ENCODE data around the gene MPZL2.

GRCh38 chr11:118215765-118216164, 48.3 kb downstream of the MPZL2 start:
- TF ChIP-seq CHD2 (IDR thresholded peaks at IDR 0.05; ENCODE audit: low read length, partially characterized antibody) (no peak), PBX3 (IDR thresholded peaks at IDR 0.05) (no peak), SIN3A (IDR thresholded peaks at IDR 0.05; ENCODE audit: borderline replicate concordance, low read depth, low read length) (no peak), RCOR1 (IDR thresholded peaks at IDR 0.05; ENCODE audit: low read length) (no peak), SMC3 (IDR thresholded peaks at IDR 0.05; ENCODE audit: low read depth, low read length) (no peak), EP300 (IDR thresholded peaks at IDR 0.05; ENCODE audit: borderline replicate concordance in 1 of 2, low read depth in 1 of 2, low read length in 1 of 2) (no peak), POLR2AphosphoS5 (IDR thresholded peaks at IDR 0.05; ENCODE audit: low read depth, low read length) (no peak)
- TF ChIP-seq, protein P1, sequence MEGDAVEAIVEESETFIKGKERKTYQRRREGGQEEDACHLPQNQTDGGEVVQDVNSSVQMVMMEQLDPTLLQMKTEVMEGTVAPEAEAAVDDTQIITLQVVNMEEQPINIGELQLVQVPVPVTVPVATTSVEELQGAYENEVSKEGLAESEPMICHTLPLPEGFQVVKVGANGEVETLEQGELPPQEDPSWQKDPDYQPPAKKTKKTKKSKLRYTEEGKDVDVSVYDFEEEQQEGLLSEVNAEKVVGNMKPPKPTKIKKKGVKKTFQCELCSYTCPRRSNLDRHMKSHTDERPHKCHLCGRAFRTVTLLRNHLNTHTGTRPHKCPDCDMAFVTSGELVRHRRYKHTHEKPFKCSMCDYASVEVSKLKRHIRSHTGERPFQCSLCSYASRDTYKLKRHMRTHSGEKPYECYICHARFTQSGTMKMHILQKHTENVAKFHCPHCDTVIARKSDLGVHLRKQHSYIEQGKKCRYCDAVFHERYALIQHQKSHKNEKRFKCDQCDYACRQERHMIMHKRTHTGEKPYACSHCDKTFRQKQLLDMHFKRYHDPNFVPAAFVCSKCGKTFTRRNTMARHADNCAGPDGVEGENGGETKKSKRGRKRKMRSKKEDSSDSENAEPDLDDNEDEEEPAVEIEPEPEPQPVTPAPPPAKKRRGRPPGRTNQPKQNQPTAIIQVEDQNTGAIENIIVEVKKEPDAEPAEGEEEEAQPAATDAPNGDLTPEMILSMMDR (IDR thresholded peaks at IDR 0.05) = no peak
- TF ChIP-seq, protein P2, sequence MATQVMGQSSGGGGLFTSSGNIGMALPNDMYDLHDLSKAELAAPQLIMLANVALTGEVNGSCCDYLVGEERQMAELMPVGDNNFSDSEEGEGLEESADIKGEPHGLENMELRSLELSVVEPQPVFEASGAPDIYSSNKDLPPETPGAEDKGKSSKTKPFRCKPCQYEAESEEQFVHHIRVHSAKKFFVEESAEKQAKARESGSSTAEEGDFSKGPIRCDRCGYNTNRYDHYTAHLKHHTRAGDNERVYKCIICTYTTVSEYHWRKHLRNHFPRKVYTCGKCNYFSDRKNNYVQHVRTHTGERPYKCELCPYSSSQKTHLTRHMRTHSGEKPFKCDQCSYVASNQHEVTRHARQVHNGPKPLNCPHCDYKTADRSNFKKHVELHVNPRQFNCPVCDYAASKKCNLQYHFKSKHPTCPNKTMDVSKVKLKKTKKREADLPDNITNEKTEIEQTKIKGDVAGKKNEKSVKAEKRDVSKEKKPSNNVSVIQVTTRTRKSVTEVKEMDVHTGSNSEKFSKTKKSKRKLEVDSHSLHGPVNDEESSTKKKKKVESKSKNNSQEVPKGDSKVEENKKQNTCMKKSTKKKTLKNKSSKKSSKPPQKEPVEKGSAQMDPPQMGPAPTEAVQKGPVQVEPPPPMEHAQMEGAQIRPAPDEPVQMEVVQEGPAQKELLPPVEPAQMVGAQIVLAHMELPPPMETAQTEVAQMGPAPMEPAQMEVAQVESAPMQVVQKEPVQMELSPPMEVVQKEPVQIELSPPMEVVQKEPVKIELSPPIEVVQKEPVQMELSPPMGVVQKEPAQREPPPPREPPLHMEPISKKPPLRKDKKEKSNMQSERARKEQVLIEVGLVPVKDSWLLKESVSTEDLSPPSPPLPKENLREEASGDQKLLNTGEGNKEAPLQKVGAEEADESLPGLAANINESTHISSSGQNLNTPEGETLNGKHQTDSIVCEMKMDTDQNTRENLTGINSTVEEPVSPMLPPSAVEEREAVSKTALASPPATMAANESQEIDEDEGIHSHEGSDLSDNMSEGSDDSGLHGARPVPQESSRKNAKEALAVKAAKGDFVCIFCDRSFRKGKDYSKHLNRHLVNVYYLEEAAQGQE (IDR thresholded peaks at IDR 0.05; ENCODE audit: low read depth, low read length) = no peak

All from SK-N-SH (cell line).